HepG2 (cell line): ENCODE data around the gene ONECUT1. TPM values are rescaled to one million over a fixed set of nuclear protein-coding genes. Genes with fewer than 3 reads are reported as not detected.
A peak's percentile ranks its signal among the peaks of the same experiment; 100 is the strongest.

Experiments
- SSRP1 ChIP-seq: IDR thresholded peaks from 2 replicates; pipeline ENCODE4 v1.6.1; 2016; ENCODE audit warnings: control low read depth
- ZBTB7A ChIP-seq: sonication (generic); formaldehyde crosslinking; IDR thresholded peaks from 2 replicates; pipeline ENCODE4 v1.8.0; 2022; ENCODE audit warnings: mild to moderate bottlenecking, missing genetic modification reagents
- ZNF547 ChIP-seq: sonication (generic); formaldehyde crosslinking; IDR thresholded peaks from 2 replicates; pipeline ENCODE4 v1.5.1; 2020; ENCODE audit warnings: mild to moderate bottlenecking, missing genetic modification reagents
- polyA plus RNA-seq, 8 experiments: library from polyadenylated mRNA; depleted of rRNA in 3 of 8; stranded (reverse) in 7 of 8; unstranded in 1 of 8; fragments of >200 nt; fragmentation: Illumina TruSeq in 4 of 8; extraction: Trizol in 4 of 8; gene quantifications; 2 replicates each; pipeline versions ENCODE4 v1.2.1 to v1.2.3, GENCODE V29; 2011 to 2016; ENCODE audit warnings: low read depth in 4 of 8, missing spikeins in 1 of 8, mixed read lengths in 1 of 8; ENCODE audit not compliant: insufficient read depth in 1 of 8
- total RNA-seq, 5 experiments: library from RNA; depleted of rRNA; stranded (reverse); fragments of >200 nt; fragmentation: Illumina TruSeq; extraction: Trizol; gene quantifications; 2 replicates each; pipeline ENCODE4 v1.2.3, GENCODE V29; 2016; ENCODE audit warnings: low read depth in 1 of 5
- TF ChIP-seq, protein P1 (sequence below), 2 experiments: IDR thresholded peaks; 2 replicates each; pipeline ENCODE4 v1.6.1; 2011 to 2012; ENCODE audit warnings: low read length in 2 of 2, borderline replicate concordance in 1 of 2, low read depth in 1 of 2, mild to moderate bottlenecking in 1 of 2, moderate library complexity in 1 of 2
- TF ChIP-seq, protein P2 (sequence below): sonication (generic); formaldehyde crosslinking; IDR thresholded peaks from 2 replicates; pipeline ENCODE4 v1.5.1; 2020; ENCODE audit warnings: mild to moderate bottlenecking, missing genetic modification reagents, moderate library complexity
- TF ChIP-seq, protein P3 (sequence below): sonication (generic); formaldehyde crosslinking; IDR thresholded peaks from 2 replicates; pipeline ENCODE4 v1.9.0; 2021; ENCODE audit warnings: missing genetic modification reagents, mild to moderate bottlenecking, borderline replicate concordance
- TF ChIP-seq, protein P4 (sequence below): sonication (generic); formaldehyde crosslinking; IDR thresholded peaks from 2 replicates; pipeline ENCODE4 v1.5.0; 2020; ENCODE audit warnings: mild to moderate bottlenecking, missing genetic modification reagents, borderline replicate concordance
- TF ChIP-seq, protein P5 (sequence below): sonication (generic); formaldehyde crosslinking; IDR thresholded peaks from 2 replicates; pipeline ENCODE4 v1.4.0; 2020; ENCODE audit warnings: mild to moderate bottlenecking, missing genetic modification reagents, borderline replicate concordance

ONECUT1 gene
- total and polyA plus RNA-seq, 2 of the 13 experiments (the other 11 are each of a cell fraction or from before 2014, with no cell fraction given) = 3.5 to 9.1 TPM

DNA sequence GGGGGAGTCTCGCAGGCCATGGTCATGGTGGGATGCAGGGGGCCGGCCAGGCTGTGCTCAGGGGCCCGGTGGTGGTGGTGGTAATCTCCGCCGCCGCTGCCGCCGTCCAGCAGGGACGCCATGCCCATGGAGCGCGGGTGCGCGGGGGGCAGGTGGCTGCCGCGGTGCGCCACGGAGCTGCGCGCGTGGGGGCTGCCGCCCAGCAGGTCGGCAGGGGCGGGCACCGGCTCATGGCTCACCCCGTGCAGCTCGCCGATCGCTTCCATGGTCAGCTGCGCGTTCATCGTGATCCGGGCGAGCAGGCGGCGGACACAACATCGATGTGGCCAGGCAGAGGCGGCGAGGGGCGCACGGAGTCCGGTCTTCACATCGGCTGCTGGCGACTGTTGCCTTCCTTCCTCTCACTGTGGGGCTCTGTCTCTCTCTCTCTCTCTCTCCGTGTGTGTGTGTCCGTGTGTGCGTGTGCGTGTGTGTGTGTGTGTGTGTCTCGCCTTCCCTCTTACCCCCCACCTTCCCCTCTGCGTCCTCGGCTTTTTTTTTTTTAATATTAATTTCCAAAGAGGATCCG is 451 bp downstream of the ONECUT1 start (continued):
- TF ChIP-seq, protein P1, sequence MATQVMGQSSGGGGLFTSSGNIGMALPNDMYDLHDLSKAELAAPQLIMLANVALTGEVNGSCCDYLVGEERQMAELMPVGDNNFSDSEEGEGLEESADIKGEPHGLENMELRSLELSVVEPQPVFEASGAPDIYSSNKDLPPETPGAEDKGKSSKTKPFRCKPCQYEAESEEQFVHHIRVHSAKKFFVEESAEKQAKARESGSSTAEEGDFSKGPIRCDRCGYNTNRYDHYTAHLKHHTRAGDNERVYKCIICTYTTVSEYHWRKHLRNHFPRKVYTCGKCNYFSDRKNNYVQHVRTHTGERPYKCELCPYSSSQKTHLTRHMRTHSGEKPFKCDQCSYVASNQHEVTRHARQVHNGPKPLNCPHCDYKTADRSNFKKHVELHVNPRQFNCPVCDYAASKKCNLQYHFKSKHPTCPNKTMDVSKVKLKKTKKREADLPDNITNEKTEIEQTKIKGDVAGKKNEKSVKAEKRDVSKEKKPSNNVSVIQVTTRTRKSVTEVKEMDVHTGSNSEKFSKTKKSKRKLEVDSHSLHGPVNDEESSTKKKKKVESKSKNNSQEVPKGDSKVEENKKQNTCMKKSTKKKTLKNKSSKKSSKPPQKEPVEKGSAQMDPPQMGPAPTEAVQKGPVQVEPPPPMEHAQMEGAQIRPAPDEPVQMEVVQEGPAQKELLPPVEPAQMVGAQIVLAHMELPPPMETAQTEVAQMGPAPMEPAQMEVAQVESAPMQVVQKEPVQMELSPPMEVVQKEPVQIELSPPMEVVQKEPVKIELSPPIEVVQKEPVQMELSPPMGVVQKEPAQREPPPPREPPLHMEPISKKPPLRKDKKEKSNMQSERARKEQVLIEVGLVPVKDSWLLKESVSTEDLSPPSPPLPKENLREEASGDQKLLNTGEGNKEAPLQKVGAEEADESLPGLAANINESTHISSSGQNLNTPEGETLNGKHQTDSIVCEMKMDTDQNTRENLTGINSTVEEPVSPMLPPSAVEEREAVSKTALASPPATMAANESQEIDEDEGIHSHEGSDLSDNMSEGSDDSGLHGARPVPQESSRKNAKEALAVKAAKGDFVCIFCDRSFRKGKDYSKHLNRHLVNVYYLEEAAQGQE (IDR thresholded peaks at IDR 0.05; ENCODE audit: borderline replicate concordance in 1 of 2, low read depth in 1 of 2, low read length in 2 of 2) = no peak
- TF ChIP-seq, protein P2, sequence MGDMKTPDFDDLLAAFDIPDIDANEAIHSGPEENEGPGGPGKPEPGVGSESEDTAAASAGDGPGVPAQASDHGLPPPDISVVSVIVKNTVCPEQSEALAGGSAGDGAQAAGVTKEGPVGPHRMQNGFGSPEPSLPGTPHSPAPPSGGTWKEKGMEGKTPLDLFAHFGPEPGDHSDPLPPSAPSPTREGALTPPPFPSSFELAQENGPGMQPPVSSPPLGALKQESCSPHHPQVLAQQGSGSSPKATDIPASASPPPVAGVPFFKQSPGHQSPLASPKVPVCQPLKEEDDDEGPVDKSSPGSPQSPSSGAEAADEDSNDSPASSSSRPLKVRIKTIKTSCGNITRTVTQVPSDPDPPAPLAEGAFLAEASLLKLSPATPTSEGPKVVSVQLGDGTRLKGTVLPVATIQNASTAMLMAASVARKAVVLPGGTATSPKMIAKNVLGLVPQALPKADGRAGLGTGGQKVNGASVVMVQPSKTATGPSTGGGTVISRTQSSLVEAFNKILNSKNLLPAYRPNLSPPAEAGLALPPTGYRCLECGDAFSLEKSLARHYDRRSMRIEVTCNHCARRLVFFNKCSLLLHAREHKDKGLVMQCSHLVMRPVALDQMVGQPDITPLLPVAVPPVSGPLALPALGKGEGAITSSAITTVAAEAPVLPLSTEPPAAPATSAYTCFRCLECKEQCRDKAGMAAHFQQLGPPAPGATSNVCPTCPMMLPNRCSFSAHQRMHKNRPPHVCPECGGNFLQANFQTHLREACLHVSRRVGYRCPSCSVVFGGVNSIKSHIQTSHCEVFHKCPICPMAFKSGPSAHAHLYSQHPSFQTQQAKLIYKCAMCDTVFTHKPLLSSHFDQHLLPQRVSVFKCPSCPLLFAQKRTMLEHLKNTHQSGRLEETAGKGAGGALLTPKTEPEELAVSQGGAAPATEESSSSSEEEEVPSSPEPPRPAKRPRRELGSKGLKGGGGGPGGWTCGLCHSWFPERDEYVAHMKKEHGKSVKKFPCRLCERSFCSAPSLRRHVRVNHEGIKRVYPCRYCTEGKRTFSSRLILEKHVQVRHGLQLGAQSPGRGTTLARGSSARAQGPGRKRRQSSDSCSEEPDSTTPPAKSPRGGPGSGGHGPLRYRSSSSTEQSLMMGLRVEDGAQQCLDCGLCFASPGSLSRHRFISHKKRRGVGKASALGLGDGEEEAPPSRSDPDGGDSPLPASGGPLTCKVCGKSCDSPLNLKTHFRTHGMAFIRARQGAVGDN = peak; percentile 45
- no peak for TF ChIP-seq SSRP1 (CRISPR knock-in tag)
- TF ChIP-seq ZNF547 (CRISPR knock-in tag) = no peak; the same call in 1 of the 2 replicates
- TF ChIP-seq, protein P3, sequence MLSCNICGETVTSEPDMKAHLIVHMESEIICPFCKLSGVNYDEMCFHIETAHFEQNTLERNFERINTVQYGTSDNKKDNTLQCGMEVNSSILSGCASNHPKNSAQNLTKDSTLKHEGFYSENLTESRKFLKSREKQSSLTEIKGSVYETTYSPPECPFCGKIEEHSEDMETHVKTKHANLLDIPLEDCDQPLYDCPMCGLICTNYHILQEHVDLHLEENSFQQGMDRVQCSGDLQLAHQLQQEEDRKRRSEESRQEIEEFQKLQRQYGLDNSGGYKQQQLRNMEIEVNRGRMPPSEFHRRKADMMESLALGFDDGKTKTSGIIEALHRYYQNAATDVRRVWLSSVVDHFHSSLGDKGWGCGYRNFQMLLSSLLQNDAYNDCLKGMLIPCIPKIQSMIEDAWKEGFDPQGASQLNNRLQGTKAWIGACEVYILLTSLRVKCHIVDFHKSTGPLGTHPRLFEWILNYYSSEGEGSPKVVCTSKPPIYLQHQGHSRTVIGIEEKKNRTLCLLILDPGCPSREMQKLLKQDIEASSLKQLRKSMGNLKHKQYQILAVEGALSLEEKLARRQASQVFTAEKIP (CRISPR knock-in tag) = no peak
- TF ChIP-seq ZBTB7A = no peak
- TF ChIP-seq, protein P4, sequence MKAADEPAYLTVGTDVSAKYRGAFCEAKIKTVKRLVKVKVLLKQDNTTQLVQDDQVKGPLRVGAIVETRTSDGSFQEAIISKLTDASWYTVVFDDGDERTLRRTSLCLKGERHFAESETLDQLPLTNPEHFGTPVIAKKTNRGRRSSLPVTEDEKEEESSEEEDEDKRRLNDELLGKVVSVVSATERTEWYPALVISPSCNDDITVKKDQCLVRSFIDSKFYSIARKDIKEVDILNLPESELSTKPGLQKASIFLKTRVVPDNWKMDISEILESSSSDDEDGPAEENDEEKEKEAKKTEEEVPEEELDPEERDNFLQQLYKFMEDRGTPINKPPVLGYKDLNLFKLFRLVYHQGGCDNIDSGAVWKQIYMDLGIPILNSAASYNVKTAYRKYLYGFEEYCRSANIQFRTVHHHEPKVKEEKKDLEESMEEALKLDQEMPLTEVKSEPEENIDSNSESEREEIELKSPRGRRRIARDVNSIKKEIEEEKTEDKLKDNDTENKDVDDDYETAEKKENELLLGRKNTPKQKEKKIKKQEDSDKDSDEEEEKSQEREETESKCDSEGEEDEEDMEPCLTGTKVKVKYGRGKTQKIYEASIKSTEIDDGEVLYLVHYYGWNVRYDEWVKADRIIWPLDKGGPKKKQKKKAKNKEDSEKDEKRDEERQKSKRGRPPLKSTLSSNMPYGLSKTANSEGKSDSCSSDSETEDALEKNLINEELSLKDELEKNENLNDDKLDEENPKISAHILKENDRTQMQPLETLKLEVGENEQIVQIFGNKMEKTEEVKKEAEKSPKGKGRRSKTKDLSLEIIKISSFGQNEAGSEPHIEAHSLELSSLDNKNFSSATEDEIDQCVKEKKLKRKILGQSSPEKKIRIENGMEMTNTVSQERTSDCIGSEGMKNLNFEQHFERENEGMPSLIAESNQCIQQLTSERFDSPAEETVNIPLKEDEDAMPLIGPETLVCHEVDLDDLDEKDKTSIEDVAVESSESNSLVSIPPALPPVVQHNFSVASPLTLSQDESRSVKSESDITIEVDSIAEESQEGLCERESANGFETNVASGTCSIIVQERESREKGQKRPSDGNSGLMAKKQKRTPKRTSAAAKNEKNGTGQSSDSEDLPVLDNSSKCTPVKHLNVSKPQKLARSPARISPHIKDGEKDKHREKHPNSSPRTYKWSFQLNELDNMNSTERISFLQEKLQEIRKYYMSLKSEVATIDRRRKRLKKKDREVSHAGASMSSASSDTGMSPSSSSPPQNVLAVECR = no peak
- TF ChIP-seq, protein P5, sequence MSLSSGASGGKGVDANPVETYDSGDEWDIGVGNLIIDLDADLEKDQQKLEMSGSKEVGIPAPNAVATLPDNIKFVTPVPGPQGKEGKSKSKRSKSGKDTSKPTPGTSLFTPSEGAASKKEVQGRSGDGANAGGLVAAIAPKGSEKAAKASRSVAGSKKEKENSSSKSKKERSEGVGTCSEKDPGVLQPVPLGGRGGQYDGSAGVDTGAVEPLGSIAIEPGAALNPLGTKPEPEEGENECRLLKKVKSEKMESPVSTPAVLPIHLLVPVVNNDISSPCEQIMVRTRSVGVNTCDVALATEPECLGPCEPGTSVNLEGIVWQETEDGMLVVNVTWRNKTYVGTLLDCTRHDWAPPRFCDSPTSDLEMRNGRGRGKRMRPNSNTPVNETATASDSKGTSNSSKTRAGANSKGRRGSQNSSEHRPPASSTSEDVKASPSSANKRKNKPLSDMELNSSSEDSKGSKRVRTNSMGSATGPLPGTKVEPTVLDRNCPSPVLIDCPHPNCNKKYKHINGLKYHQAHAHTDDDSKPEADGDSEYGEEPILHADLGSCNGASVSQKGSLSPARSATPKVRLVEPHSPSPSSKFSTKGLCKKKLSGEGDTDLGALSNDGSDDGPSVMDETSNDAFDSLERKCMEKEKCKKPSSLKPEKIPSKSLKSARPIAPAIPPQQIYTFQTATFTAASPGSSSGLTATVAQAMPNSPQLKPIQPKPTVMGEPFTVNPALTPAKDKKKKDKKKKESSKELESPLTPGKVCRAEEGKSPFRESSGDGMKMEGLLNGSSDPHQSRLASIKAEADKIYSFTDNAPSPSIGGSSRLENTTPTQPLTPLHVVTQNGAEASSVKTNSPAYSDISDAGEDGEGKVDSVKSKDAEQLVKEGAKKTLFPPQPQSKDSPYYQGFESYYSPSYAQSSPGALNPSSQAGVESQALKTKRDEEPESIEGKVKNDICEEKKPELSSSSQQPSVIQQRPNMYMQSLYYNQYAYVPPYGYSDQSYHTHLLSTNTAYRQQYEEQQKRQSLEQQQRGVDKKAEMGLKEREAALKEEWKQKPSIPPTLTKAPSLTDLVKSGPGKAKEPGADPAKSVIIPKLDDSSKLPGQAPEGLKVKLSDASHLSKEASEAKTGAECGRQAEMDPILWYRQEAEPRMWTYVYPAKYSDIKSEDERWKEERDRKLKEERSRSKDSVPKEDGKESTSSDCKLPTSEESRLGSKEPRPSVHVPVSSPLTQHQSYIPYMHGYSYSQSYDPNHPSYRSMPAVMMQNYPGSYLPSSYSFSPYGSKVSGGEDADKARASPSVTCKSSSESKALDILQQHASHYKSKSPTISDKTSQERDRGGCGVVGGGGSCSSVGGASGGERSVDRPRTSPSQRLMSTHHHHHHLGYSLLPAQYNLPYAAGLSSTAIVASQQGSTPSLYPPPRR = 0 out of 2 replicates have a peak, but pooled peaks have one; percentile 26
